Activated naive CD4-positive, alpha-beta T cell treated with anti-CD3 and anti-CD28 coated beads, Interleukin-2, amount 50 U/mL, for 72 hours (primary cell): ENCODE measurements around the gene MYO10. TPM values are rescaled to one million over a fixed set of nuclear protein-coding genes. Genes with fewer than 3 reads are reported as not detected.

ENCODE experiments used
- ATAC-seq, 2 donors: fragments of 150-1000 bp; cut with Tn5 transposase; 2 replicates each; pipeline ENCODE4 v1.10.0; 2021; ENCODE audit warnings: mild to moderate bottlenecking in 2 of 2, moderate library complexity in 2 of 2
- DNase-seq, 2 donors: peaks; one replicate each; pipeline ENCODE4 v3.0.0; 2021 to 2022; ENCODE audit warnings: low spot score in 2 of 2
- H3K27ac Mint-ChIP-seq, 2 donors: one replicate each; pipeline ENCODE4 v1.8.0; 2022; ENCODE audit warnings: mild to moderate bottlenecking in 2 of 2, mixed read lengths in 2 of 2
- H3K36me3 Mint-ChIP-seq, 2 donors: one replicate each; pipeline ENCODE4 v1.8.0; 2022; ENCODE audit warnings: mixed read lengths in 2 of 2
- H3K9me3 Mint-ChIP-seq, 2 donors: one replicate each; pipeline ENCODE4 v1.8.0; 2022; ENCODE audit warnings: mixed read lengths in 2 of 2
- total RNA-seq, 2 donors: library from RNA; stranded (reverse); gene quantifications; one replicate each; pipeline ENCODE4 v1.2.3, GENCODE V29; 2022

Gene MYO10
- total RNA-seq, 2 donors from 2014 or later: 0.11 to 1.5 TPM

GRCh38 chr5:16803831-16804230, 132.3 kb downstream of the MYO10 start:
- H3K9me3 Mint-ChIP-seq: no peaks in the 10 kb centered on the region
- DNase-seq: no peak
- H3K27ac Mint-ChIP-seq: no peak overlapping the region
- no peak for ATAC-seq
- H3K36me3 Mint-ChIP-seq: no peaks in the 10 kb centered on the region

- no peaks in the 10 kb centered on the region for H3K36me3 Mint-ChIP-seq
- H3K9me3 Mint-ChIP-seq: no peaks in the 10 kb centered on the region
- no peak for DNase-seq
- no peak for ATAC-seq
- no peak overlapping the region for H3K27ac Mint-ChIP-seq
Measured at GRCh38 chr5:16800477-16800876, 135.6 kb downstream of the MYO10 start.

GRCh38 chr5:16799796-16800195, 136.3 kb downstream of the MYO10 start:
- Mint-ChIP-seq H3K36me3 (no peaks in the 10 kb centered on the region), H3K27ac (no peak overlapping the region), H3K9me3 (no peaks in the 10 kb centered on the region)
- DNase-seq (no peak), ATAC-seq (no peak)

- H3K36me3 Mint-ChIP-seq: no peaks in the 10 kb centered on the region
- no peaks in the 10 kb centered on the region for H3K9me3 Mint-ChIP-seq
- no peak overlapping the region for H3K27ac Mint-ChIP-seq
- no peak for ATAC-seq
- DNase-seq: no peak
Measured at GRCh38 chr5:16797951-16798350, 138.1 kb downstream of the MYO10 start.

GRCh38 chr5:16794269-16794913, 141.7 kb downstream of the MYO10 start:
- Mint-ChIP-seq H3K27ac (no peak overlapping the region), H3K36me3 (no peaks in the 10 kb centered on the region), H3K9me3 (no peaks in the 10 kb centered on the region)
- ATAC-seq (no peak), DNase-seq (no peak)

GRCh38 chr5:16792598-16793275, 143.4 kb downstream of the MYO10 start:
- no peak for ATAC-seq
- no peak overlapping the region for H3K27ac Mint-ChIP-seq
- H3K9me3 Mint-ChIP-seq: no peaks in the 10 kb centered on the region
- no peaks in the 10 kb centered on the region for H3K36me3 Mint-ChIP-seq
- DNase-seq: no peak

- no peak overlapping the region for H3K27ac Mint-ChIP-seq
- no peaks in the 10 kb centered on the region for H3K9me3 Mint-ChIP-seq
- no peak for DNase-seq
- no peak for ATAC-seq
- H3K36me3 Mint-ChIP-seq: no peaks in the 10 kb centered on the region
Measured at GRCh38 chr5:16791904-16792597, 144.0 kb downstream of the MYO10 start.

- Mint-ChIP-seq H3K9me3 (no peaks in the 10 kb centered on the region), H3K27ac (peak overlapping the region in 1 of 2 donors; percentile 10), H3K36me3 (no peaks in the 10 kb centered on the region)
- peak in 1 of 2 donors; percentile 47 for ATAC-seq
- peak in 1 of 2 donors; percentile 29 for DNase-seq
Measured at GRCh38 chr5:16791036-16791705, 144.9 kb downstream of the MYO10 start.

DNA sequence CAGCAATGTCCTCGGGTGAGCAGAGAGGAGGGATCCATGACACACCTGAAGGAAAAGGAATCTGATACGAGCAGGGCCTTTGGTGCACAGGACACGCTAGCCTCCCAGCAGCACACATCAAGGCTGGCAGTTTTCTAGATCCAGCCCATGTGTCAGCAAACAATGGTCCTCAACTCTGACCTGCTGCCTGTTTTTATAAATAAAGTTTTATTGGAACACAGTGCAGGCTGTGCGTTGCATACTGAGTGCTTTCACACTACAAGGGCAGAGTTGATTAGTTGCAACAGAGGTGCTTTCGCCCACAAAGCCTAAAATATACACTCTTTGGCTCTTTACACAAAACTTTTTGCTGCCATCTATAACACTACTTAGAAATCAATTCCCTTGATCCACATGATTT, 147.1 kb downstream of the MYO10 start:
- DNase-seq: no peak
- Mint-ChIP-seq H3K27ac (no peak overlapping the region), H3K9me3 (no peaks in the 10 kb centered on the region), H3K36me3 (no peaks in the 10 kb centered on the region)
- no peak for ATAC-seq

DNA sequence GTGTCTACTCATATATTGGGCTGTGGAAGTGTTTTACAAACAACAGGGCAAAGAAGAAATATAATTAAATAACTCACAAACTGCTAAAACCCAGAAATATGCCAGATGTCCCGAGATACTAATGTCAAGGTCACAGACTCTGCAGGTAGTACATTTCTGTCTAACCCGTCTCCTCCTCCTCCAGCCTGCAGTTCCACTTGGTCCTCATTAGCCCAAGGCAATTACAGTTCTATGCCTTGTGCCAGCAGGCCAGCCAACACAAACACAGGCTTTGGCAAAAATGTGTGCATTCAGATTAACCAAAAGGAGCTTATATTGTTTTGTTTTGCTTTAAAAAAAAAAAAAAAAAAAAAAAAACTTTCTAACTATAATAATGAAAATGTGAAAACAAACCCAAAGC, 148.8 kb downstream of the MYO10 start:
- DNase-seq (no peak), ATAC-seq (no peak)
- Mint-ChIP-seq H3K9me3 (no peaks in the 10 kb centered on the region), H3K27ac (no peak overlapping the region), H3K36me3 (no peaks in the 10 kb centered on the region)

DNA sequence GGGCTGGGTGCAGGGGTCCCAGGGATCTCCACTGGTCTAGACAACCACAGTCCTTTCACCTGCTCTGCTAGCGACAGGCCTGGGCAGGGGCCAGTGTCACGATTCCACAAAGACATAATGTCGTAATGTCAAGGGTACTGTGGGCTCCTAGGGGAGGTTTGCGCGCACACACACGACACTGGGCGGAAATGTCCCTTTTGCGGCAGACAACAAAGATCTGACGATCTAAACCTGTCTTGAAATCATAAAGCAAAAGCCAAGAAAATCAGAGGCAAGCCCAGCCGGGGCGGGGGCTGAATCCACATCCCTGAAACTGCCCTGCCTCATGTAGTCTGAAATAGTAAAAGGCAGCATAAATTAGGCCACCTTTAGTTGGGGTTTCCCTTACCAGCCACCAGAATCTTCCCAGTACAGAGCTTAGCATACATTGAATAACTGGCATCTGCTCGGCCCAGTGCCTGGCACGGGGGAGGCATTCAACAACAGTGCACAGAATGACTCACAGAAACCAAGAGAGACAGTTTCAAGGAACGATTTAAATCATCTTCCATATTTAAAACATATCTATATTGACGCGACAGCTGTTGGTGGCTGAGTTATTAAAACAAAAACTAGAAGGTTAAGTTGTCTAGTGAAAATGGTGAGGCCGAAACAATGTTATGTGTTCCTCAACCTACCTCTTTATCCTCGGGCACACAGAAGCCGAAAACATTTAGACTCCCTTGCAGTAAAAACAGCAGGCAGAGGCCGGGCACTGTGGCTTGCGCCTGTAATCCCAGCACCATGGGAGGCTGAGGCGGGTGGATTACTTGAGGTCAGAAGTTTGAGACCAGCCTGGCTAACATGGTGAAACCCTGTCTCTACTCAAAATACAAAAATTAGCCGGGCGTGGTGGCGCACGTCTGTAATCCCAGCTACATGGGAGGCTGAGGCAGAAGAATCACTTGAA, 151.0 kb downstream of the MYO10 start:
- ATAC-seq: peak; percentile 98
- no peaks in the 10 kb centered on the region for H3K36me3 Mint-ChIP-seq
- no peaks in the 10 kb centered on the region for H3K9me3 Mint-ChIP-seq
- DNase-seq: no peak
- H3K27ac Mint-ChIP-seq: peak overlapping the region; percentile 46 to 72

- Mint-ChIP-seq H3K9me3 (no peaks in the 10 kb centered on the region), H3K36me3 (no peaks in the 10 kb centered on the region), H3K27ac (peak overlapping the region in 1 of 2 donors; percentile 72)
- ATAC-seq (no peak), DNase-seq (no peak)
Measured at GRCh38 chr5:16784088-16784487, 152.0 kb downstream of the MYO10 start.

DNA sequence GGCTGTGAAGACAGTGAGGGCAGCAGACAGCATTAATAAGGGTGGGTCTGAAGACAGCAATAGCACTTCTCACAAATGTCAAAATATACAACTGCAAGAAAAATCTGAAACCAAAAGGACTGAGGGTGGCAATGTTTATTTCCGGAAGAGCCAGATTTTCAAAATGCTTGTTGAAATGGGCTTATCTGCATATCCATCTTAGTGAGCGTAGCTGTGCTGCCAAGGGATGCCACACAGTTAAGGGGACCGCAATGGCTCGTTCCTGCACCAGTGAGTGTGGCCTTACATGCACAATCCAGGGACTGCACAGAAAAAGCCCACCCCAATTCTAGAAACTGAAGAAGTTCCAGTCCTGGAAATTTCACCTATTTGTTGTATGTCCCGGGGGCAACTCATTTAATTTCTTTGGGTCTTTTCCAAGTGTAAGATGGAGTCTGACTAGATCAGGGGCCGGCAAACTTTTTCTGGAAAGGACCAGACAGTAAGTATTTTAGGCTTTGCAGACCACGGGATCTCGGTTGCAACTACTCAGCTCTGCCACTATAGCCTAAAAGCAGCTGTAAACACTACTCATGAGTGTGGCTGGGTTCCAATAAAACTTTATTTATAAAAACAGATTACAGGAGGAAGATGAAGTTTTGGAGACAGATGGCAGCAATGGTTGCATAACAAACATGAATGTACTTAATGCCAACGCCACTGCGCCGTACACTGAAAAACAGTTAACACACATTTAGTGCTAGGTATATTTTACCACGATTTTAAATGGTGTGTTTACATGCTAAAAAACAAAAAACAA, 154.1 kb downstream of the MYO10 start:
- Mint-ChIP-seq H3K9me3 (no peaks in the 10 kb centered on the region), H3K36me3 (no peaks in the 10 kb centered on the region), H3K27ac (no peak overlapping the region)
- ATAC-seq (no peak), DNase-seq (no peak)

DNA sequence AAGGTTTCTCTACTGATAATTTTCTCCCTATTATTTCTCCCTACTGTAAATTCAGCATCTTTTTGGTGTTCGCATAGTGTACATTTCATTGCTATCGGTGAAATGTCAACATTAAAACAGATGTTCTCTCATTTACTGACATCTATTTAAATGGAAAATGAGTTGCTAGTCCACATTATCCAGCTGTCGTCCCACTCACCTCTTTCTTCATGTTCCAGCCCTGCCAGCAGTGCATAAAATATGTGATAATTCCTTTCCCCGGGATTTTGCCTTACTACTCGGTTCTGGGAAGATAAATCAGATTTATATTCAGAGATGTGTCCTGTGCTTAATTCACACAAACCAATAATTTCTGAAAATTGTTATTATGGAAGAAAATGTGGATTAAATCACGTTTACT, 155.8 kb downstream of the MYO10 start:
- no peaks in the 10 kb centered on the region for H3K9me3 Mint-ChIP-seq
- DNase-seq (no peak), ATAC-seq (no peak)
- H3K36me3 Mint-ChIP-seq: no peaks in the 10 kb centered on the region
- no peak overlapping the region for H3K27ac Mint-ChIP-seq

DNA sequence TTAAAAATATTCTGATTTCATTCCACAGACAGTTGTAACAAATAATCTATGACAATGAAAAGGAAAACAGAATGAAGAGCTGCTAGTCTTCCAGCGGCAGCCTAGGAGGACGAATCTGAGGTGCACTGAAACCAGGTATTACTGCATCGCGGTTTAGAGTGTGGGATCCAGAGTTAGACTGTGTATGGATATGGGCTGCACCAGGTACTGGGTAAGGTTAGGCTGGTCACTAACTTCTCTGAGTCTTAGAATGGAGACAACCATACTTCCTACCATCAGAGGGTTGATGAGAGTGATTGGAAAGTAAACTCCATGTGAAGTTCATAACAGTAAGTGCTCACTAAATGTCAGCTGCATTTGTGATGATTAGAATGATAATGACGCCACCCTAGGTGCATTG, 158.7 kb downstream of the MYO10 start:
- Mint-ChIP-seq H3K27ac (no peak overlapping the region), H3K36me3 (no peaks in the 10 kb centered on the region), H3K9me3 (no peaks in the 10 kb centered on the region)
- DNase-seq (no peak), ATAC-seq (no peak)
